ENCODE data around the gene PIK3R2. TPM values are rescaled to one million over a fixed set of nuclear protein-coding genes. Genes with fewer than 3 reads are reported as not detected.

Gene PIK3R2
- total and polyA plus RNA-seq, 2 of the 13 experiments (the other 11 are each of a cell fraction or from before 2014, with no cell fraction given) = 18.6 to 25.3 TPM

DNA sequence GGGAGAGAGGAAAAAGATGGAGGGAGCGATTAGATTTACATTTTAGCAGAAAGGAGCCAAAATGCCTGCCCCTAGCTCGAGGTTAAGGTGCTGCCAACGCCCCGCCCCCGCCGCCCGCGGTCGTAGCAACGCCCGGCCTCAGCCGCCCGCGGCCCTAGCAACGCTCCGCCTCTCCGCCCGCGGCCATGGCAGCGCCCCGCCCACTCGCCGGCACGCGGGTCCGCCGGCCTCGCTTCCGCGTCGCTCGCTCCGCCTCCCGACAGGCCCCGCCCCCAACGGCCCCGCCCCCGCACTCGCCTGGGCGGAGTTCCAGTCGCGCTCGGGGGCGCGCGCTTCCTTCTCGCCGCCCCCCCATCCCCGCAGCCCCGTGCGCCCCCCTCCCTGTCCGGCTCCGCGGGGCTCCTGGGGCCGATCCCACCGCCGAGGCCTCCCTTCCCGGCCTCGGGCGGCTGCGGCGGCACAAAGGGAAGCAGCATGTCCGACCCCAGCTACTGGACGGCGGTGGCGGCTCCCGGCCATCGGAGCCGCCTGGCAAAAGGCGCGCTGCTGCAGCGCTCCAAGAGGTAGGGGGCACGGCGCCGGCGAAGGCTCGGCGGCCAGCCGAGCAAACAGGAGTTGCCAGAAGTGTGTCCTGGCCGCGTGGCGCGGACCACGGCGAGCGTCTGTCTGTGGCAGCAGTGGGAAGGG lies 35.1 kb upstream of the PIK3R2 start (continued):
- TF ChIP-seq SP5 (CRISPR knock-in tag; IDR thresholded peaks at IDR 0.05; ENCODE audit: borderline replicate concordance, low read depth) = peak; percentile 75
- TF ChIP-seq CERS6 (CRISPR knock-in tag; IDR thresholded peaks at IDR 0.05) = no peak
- TF ChIP-seq ZNF703 (CRISPR knock-in tag; IDR thresholded peaks at IDR 0.05; ENCODE audit: borderline replicate concordance) = no peak
- TF ChIP-seq SP2 (CRISPR knock-in tag; IDR thresholded peaks at IDR 0.05) = no peak
- TF ChIP-seq ZSCAN25 (CRISPR knock-in tag; IDR thresholded peaks at IDR 0.05) = no peak
- TF ChIP-seq RFX3 (CRISPR knock-in tag; IDR thresholded peaks at IDR 0.05) = peak; percentile 75
- TF ChIP-seq, protein P1, sequence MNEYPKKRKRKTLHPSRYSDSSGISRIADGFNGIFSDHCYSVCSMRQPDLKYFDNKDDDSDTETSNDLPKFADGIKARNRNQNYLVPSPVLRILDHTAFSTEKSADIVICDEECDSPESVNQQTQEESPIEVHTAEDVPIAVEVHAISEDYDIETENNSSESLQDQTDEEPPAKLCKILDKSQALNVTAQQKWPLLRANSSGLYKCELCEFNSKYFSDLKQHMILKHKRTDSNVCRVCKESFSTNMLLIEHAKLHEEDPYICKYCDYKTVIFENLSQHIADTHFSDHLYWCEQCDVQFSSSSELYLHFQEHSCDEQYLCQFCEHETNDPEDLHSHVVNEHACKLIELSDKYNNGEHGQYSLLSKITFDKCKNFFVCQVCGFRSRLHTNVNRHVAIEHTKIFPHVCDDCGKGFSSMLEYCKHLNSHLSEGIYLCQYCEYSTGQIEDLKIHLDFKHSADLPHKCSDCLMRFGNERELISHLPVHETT (CRISPR knock-in tag; conservative IDR thresholded peaks at IDR 0.05) = no peak
- TF ChIP-seq ZNF484 (CRISPR knock-in tag; IDR thresholded peaks at IDR 0.05; ENCODE audit: borderline replicate concordance, low read depth) = no peak
- no peak for TF ChIP-seq POGZ (CRISPR knock-in tag; IDR thresholded peaks at IDR 0.05)
- TF ChIP-seq ZNF740 (CRISPR knock-in tag; IDR thresholded peaks at IDR 0.05) = peak; percentile 76
- TF ChIP-seq, protein P2, sequence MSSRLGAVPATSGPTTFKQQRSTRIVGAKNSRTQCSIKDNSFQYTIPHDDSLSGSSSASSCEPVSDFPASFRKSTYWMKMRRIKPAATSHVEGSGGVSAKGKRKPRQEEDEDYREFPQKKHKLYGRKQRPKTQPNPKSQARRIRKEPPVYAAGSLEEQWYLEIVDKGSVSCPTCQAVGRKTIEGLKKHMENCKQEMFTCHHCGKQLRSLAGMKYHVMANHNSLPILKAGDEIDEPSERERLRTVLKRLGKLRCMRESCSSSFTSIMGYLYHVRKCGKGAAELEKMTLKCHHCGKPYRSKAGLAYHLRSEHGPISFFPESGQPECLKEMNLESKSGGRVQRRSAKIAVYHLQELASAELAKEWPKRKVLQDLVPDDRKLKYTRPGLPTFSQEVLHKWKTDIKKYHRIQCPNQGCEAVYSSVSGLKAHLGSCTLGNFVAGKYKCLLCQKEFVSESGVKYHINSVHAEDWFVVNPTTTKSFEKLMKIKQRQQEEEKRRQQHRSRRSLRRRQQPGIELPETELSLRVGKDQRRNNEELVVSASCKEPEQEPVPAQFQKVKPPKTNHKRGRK (CRISPR knock-in tag; IDR thresholded peaks at IDR 0.05) = no peak
- no peak for TF ChIP-seq TAF15 (IDR thresholded peaks at IDR 0.05; ENCODE audit: low read depth, low read length, poor library complexity, severe bottlenecking)
- TF ChIP-seq, protein P3, sequence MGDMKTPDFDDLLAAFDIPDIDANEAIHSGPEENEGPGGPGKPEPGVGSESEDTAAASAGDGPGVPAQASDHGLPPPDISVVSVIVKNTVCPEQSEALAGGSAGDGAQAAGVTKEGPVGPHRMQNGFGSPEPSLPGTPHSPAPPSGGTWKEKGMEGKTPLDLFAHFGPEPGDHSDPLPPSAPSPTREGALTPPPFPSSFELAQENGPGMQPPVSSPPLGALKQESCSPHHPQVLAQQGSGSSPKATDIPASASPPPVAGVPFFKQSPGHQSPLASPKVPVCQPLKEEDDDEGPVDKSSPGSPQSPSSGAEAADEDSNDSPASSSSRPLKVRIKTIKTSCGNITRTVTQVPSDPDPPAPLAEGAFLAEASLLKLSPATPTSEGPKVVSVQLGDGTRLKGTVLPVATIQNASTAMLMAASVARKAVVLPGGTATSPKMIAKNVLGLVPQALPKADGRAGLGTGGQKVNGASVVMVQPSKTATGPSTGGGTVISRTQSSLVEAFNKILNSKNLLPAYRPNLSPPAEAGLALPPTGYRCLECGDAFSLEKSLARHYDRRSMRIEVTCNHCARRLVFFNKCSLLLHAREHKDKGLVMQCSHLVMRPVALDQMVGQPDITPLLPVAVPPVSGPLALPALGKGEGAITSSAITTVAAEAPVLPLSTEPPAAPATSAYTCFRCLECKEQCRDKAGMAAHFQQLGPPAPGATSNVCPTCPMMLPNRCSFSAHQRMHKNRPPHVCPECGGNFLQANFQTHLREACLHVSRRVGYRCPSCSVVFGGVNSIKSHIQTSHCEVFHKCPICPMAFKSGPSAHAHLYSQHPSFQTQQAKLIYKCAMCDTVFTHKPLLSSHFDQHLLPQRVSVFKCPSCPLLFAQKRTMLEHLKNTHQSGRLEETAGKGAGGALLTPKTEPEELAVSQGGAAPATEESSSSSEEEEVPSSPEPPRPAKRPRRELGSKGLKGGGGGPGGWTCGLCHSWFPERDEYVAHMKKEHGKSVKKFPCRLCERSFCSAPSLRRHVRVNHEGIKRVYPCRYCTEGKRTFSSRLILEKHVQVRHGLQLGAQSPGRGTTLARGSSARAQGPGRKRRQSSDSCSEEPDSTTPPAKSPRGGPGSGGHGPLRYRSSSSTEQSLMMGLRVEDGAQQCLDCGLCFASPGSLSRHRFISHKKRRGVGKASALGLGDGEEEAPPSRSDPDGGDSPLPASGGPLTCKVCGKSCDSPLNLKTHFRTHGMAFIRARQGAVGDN (CRISPR knock-in tag; IDR thresholded peaks at IDR 0.05) = peak; percentile 80
- TF ChIP-seq GLMP (CRISPR knock-in tag; IDR thresholded peaks at IDR 0.05; ENCODE audit: borderline replicate concordance) = no peak
- peak; percentile 92; the same call in 1 of the 2 replicates for TF ChIP-seq SIN3A (IDR thresholded peaks at IDR 0.05; ENCODE audit: borderline replicate concordance, low read depth, low read length)
- 0 out of 2 replicates have a peak, but pooled peaks have one; percentile 45 for TF ChIP-seq TFDP2 (CRISPR knock-in tag; IDR thresholded peaks at IDR 0.05)
- peak; percentile 56 for TF ChIP-seq RBFOX2 (IDR thresholded peaks at IDR 0.05; ENCODE audit: low read depth, low read length)
- TF ChIP-seq RAD21 (CRISPR knock-in tag; IDR thresholded peaks at IDR 0.05) = peak; percentile 31; the same call in 1 of the 2 replicates
